Breast epithelium (tissue), 4 donors: Measurements from ENCODE around the gene TMA16. TPM values are rescaled to one million over a fixed set of nuclear protein-coding genes. Genes with fewer than 3 reads are reported as not detected.

Source experiments
- DNase-seq, 2 donors: peaks; one replicate each; pipeline ENCODE4 v3.0.0-alpha.2; 2019; ENCODE audit warnings: low spot score in 2 of 2
- H3K27ac ChIP-seq, 2 donors: fragments of 200-600 bp; sonication (generic) in 1 of 2; one replicate each; pipeline ENCODE4 v1.5.1; 2016 to 2019; ENCODE audit warnings: mild to moderate bottlenecking in 1 of 2
- H3K27me3 ChIP-seq, 2 donors: fragments of 200-600 bp; sonication (generic) in 1 of 2; one replicate each; pipeline versions ENCODE4 v1.5.1 to v1.6.0; 2017 to 2019; ENCODE audit warnings: control low read depth in 1 of 2, mild to moderate bottlenecking in 1 of 2
- H3K36me3 ChIP-seq: fragments of 200-600 bp; one replicate; pipeline ENCODE4 v1.5.1; 2019
- H3K4me1 ChIP-seq, 2 donors: fragments of 200-600 bp; sonication (generic); one replicate each; pipeline ENCODE4 v1.5.1; 2016 to 2019; ENCODE audit warnings: control low read depth in 1 of 2
- H3K4me3 ChIP-seq, 3 donors: fragments of 200-600 bp; sonication (generic); 1 replicate in 2 of 3; 2 replicates in 1 of 3; pipeline ENCODE4 v1.5.1; 2016 to 2019; ENCODE audit warnings: mild to moderate bottlenecking in 3 of 3, moderate library complexity in 2 of 3
- H3K9me3 ChIP-seq, 2 donors: fragments of 200-600 bp; sonication (generic) in 1 of 2; one replicate each; pipeline ENCODE4 v1.5.1; 2016 to 2019; ENCODE audit warnings: control low read depth in 1 of 2
- POLR2A ChIP-seq: fragments of 450-650 bp; IDR thresholded peaks from one replicate; pipeline ENCODE4 v1.6.1; 2016; ENCODE audit warnings: antibody characterized with exemption, mild to moderate bottlenecking, moderate library complexity
- POLR2AphosphoS5 ChIP-seq, 3 donors: sonication (generic); formaldehyde crosslinking; IDR thresholded peaks; one replicate each; pipeline ENCODE4 v1.6.1; 2017; ENCODE audit warnings: antibody characterized with exemption in 3 of 3
- intact Hi-C: fragments of 100-400 bp; cut with DNase I; formaldehyde crosslinking; loops from one replicate; pipeline ENCODE4 v1.15.1; 2023; ENCODE audit warnings: low total_unique reads
- total RNA-seq, 3 donors: library from RNA; depleted of rRNA; stranded (reverse); fragments of >200 nt; gene quantifications; one replicate each; pipeline ENCODE4 v1.1.0, GENCODE V29; 2016
- TF ChIP-seq, protein P1 (sequence below), 3 donors: fragments of 450-650 bp; IDR thresholded peaks; one replicate each; pipeline ENCODE4 v1.5.1; 2016 to 2017; ENCODE audit warnings: antibody characterized with exemption in 3 of 3, mild to moderate bottlenecking in 3 of 3, moderate library complexity in 3 of 3

The TMA16 gene
- total RNA-seq, 3 donors from 2014 or later = 28.2 to 34.7 (median 30.1) TPM

DNA sequence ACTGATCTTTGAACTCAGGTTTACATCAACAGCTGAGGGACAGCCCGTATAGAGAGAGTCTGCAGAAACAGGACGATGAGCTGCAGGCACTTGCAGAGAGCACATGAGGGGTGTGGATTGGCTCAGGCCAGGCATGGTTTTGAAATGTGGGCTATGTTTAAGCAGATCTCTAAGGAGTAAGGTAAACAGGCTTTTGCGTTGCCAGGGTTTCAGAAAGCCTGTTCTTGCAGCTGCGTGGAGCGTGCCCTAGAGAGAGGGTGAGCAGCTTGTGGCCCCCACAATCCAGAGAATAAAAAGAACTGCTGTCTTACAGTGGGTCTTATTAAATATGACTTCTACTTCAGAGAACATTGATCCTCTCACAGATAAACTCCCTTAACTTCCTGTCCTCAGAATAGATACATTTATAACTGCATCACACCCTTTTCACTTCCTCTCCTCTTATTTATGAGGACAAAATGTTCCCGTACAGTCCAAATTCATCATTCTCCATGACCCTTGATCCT is 64.1 kb downstream of the TMA16 start:
- TF ChIP-seq POLR2AphosphoS5 (IDR thresholded peaks at IDR 0.05) (no peak), POLR2A (no peak)
- TF ChIP-seq, protein P1, sequence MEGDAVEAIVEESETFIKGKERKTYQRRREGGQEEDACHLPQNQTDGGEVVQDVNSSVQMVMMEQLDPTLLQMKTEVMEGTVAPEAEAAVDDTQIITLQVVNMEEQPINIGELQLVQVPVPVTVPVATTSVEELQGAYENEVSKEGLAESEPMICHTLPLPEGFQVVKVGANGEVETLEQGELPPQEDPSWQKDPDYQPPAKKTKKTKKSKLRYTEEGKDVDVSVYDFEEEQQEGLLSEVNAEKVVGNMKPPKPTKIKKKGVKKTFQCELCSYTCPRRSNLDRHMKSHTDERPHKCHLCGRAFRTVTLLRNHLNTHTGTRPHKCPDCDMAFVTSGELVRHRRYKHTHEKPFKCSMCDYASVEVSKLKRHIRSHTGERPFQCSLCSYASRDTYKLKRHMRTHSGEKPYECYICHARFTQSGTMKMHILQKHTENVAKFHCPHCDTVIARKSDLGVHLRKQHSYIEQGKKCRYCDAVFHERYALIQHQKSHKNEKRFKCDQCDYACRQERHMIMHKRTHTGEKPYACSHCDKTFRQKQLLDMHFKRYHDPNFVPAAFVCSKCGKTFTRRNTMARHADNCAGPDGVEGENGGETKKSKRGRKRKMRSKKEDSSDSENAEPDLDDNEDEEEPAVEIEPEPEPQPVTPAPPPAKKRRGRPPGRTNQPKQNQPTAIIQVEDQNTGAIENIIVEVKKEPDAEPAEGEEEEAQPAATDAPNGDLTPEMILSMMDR (IDR thresholded peaks at IDR 0.05) = no peak
- Histone ChIP-seq H3K27ac (no peak overlapping the region), H3K4me1 (no peaks in the 10 kb centered on the region), H3K27me3 (no peaks in the 10 kb centered on the region), H3K9me3 (no peaks in the 10 kb centered on the region), H3K36me3 (no peaks in the 10 kb centered on the region), H3K4me3 (no peak overlapping the region)
- no peak for DNase-seq
- intact Hi-C loops = no loop called here

DNA sequence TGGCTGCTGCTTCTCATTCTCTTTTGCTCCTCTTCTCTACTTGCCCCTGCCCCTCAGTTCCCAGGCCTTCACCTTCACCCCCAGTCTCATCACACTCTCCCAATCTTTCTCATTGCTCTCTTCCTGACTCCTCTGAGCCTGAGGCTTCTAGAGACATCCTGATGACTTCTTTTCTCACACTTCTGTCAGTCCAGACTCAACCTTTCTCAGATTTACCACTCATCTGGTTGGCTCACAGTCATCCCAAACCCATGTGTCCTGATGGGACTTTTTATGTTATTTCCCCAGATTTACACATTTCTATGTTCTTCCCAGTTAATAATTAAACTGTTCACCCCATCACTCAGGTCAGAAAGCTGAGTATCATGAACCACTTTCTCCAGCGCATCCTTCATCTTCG is 68.0 kb downstream of the TMA16 start:
- Histone ChIP-seq H3K27ac (no peak overlapping the region), H3K4me1 (no peaks in the 10 kb centered on the region), H3K9me3 (no peaks in the 10 kb centered on the region), H3K4me3 (no peak overlapping the region), H3K27me3 (no peaks in the 10 kb centered on the region), H3K36me3 (no peaks in the 10 kb centered on the region)
- DNase-seq = no peak
- TF ChIP-seq, protein P1 (IDR thresholded peaks at IDR 0.05) = no peak
- intact Hi-C loops = no loop called here

DNA sequence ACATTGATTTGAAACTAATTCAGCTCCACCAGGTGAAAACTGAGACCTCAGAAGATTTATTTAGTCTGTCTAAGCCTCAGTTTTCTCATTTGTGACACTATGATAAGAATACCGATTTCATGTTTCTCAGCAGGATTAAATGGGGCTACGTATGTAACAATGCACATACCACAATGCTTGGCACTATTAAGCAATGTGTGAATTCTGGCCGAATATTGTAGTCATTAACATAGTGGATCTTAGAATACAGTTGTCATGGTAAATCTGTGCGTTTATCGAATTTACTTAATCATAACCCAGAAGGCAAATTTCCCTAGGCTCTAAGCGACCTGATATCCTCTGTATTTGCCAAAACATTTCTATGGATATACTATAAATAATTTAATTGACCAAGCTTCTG is 69.1 kb downstream of the TMA16 start:
- H3K9me3 ChIP-seq = no peaks in the 10 kb centered on the region
- H3K36me3 ChIP-seq = no peaks in the 10 kb centered on the region
- H3K27ac ChIP-seq = no peak overlapping the region
- intact Hi-C loops = no loop called here
- H3K4me1 ChIP-seq = no peaks in the 10 kb centered on the region
- no peak overlapping the region for H3K4me3 ChIP-seq
- no peaks in the 10 kb centered on the region for H3K27me3 ChIP-seq
- TF ChIP-seq, protein P1 (IDR thresholded peaks at IDR 0.05) = no peak
- TF ChIP-seq POLR2AphosphoS5 (IDR thresholded peaks at IDR 0.05) = no peak
- TF ChIP-seq POLR2A = no peak
- no peak for DNase-seq

DNA sequence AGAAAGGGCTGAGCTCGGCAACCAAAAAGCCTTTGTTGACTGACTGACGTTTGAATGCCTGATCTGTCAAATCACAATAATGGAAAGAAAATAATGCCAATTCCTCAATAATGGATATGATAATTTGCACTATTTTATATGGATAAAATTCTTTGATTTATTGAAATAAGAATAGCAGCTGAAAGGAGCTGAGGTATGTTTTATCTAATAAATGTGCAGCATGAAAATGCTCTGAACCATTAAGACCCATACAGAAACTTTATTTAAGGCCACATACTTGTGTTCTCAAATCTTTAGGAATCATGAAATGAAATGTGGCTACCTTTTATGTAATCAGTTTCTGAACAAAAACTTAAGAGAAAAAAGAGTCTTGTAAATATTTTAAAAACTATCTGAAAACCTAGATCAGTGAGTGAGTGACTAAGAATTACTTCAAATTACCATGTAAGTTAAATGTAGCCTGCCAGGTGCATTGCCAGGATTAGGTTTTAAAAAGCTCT is 69.8 kb downstream of the TMA16 start:
- TF ChIP-seq POLR2AphosphoS5 (IDR thresholded peaks at IDR 0.05) (no peak), POLR2A (no peak)
- TF ChIP-seq, protein P1 (IDR thresholded peaks at IDR 0.05) = no peak
- no peaks in the 10 kb centered on the region for H3K27me3 ChIP-seq
- no peak overlapping the region for H3K27ac ChIP-seq
- H3K4me3 ChIP-seq = no peak overlapping the region
- H3K4me1 ChIP-seq = no peaks in the 10 kb centered on the region
- no peaks in the 10 kb centered on the region for H3K36me3 ChIP-seq
- H3K9me3 ChIP-seq = no peaks in the 10 kb centered on the region
- intact Hi-C loops = no loop called here
- no peak for DNase-seq

DNA sequence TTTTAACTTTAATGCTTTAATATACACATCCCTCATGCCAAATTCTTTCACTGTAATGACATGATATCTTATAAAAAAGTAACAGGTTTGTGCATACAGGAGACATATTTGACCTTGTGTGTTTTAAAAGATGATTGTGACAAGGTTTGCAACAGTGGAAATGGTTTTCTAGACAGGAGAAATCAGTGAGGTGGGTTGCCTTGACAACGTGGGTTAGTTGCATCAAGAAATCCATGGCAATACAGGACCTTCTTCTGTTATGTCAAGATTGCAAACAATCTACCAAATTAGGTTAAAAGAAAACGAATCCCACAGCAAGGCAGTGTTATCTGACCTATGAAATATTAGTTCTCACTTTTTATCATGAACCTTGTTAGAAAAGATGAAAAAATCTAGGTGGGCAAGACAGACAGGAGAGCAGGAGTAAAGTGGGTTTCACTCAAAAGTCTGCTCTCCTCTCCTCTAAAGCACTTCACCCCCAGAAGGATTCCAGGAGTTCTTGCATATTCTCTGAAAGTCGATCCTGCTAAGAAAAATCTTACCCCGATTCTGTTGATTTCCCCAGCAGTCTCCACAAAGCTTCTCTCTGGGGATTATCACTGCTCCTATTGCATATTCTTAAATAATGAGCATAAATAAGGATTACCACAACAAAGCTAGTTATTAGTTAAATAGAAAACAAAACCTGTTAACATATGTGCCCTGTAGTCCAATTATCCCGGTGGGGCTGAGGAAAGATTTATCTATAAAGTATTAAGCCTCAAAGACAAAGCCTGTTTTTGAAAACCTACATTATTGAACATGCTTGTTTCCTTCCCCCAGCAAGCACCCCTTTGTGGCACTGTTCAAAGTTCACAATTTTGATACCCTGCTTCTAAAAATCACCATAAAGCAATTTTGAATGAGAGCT is 71.0 kb downstream of the TMA16 start:
- intact Hi-C loops = no loop called here
- TF ChIP-seq POLR2A = no peak
- no peak for TF ChIP-seq POLR2AphosphoS5 (IDR thresholded peaks at IDR 0.05)
- TF ChIP-seq, protein P1 (IDR thresholded peaks at IDR 0.05) = no peak
- Histone ChIP-seq H3K9me3 (no peaks in the 10 kb centered on the region), H3K4me1 (no peaks in the 10 kb centered on the region), H3K4me3 (no peak overlapping the region), H3K36me3 (no peaks in the 10 kb centered on the region), H3K27me3 (no peaks in the 10 kb centered on the region), H3K27ac (no peak overlapping the region)
- DNase-seq = no peak
